Activated CD8-positive, alpha-beta memory T cell treated with anti-CD3 and anti-CD28 coated beads for 24 hours (primary cell): ENCODE data around the gene HMGA1.
"Not testable (repeated sequence)": the region's sequence is repeated elsewhere in the genome, so short reads cannot be mapped to it uniquely, and the experiment has no call there.

Experiments used
- DNase-seq: peaks from one replicate; pipeline ENCODE4 v3.0.0-alpha.2; 2020

Gene HMGA1

DNA sequence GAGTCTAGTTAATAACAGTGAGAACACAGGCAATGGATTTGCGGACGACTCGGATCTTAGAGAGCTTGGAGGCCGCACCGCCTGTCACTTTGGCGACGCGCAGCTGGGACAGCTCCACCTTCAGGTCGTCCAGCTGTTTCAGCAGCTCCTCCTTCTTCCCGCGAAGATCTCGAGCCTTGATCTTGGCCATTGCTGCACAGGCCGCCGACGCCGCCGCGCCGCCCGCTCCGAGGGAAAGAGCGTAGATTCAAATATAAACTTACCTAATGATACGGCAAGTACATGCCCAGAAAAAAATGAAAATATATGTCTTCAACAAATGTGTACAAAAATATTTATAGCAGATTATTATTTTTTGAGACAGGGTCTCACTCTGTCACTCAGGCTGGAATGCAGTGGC lies 26.8 kb downstream of the HMGA1 start:
- not testable (repeated sequence) for DNase-seq

DNA sequence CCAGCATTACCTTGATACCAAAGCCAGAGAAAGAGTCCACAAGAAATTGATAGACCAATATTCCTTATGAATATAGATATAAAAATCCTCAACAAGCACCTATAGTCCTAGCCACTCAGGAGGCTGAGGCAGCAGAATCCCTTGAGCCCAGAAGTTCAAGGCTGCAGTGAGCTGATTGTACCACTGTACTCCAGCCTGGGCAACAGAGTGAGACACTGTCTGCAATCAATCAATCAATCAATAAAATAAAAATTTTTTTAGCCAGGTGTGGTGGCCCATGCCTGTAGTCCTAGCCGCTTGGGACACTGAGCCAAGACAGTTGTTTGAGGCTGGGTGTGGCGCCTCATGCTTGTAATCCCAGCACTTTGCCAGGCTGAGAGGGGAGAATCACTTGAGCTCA lies 31.1 kb downstream of the HMGA1 start:
- DNase-seq = no peak

DNA sequence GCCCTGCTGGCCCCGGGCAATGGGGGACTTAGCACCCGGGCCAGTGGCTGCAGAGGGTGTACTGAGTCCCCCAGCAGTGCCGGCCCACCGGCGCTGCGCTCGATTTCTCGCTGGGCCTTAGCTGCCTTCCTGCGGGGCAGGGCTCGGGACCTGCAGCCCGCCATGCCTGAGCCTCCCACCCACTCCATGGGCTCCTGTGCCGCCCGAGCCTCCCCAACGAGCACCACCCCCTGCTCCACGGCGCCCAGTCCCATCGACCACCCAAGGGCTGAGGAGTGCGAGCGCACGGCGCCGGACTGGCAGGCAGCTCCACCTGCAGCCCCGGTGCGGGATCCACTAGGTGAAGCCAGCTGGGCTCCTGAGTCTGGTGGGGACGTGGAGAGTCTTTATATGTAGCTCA lies 32.5 kb downstream of the HMGA1 start:
- not testable (repeated sequence) for DNase-seq

DNA sequence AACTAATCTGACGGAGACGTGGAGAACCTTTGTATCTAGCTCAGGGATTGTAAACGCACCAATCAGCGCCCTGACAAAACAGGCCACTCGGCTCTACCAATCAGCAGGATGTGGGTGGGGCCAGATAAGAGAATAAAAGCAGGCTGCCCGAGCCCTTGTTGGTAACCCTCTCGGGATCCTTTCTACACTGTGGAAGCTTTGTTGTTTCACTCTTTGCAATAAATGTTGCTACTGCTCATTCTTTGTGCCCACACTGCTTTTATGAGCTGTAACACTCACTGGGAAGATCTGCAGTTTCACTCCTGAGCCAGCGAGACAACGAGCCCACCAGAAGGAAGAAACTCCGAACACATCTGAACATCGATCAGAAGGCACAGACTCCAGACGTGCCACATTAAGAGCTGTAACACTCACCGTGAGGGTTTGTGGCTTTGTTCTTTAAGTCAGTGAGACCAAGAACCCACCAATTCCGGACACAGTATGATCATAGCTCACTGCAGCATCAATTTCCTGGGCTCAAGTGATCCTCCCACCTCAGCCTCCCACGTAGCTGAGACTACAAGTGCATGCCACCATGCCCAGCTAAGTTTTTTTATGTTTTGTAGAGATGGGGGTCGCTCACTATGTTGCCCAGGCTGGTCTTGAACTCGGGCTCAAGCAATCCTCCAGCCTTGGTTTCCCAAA lies 33.1 kb downstream of the HMGA1 start:
- DNase-seq = not testable (repeated sequence)

DNA sequence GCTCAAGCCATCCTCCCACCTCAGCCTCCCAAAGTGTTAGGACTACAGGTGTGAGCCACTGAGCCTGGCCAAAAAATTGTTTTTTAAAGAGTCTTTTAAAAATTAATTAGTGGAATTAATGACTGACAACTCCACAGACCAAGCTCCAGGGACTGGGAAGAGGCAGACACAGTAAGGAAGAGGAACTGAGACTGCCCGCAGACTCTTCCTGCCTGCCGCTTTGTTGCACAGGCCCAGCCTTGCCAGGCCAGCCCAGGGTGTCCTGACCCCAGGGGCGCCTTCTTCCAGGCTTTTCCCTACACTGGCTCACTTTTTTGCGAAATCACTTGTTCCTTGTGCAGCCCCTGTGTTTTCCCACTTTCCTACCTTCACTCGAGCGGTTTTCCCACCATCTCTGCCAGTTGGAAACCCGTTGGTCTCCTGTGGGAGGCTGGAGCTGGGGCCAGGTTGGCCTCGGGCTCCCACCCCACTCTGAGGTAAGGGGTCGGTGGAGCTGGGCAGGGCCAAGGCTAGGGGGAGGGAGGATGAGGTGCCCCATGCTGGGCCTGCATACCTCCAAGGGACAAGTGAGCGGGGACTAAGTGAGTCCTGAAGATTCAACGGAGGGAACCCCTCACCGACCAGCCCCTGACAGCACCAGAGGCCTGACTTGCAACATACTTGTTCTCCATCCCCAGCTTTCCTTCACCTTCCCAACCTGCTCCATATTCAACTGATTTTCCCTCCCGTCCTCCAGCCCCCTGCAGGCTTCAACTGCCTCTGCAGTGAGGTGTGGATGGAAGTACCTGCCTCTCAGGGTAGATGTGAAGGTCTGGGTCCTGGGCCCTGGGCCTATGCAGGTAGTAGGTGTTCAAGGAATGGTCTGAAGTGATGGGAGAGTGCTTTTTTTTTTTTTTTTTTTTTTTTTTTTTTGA lies 35.6 kb downstream of the HMGA1 start:
- no peak for DNase-seq

DNA sequence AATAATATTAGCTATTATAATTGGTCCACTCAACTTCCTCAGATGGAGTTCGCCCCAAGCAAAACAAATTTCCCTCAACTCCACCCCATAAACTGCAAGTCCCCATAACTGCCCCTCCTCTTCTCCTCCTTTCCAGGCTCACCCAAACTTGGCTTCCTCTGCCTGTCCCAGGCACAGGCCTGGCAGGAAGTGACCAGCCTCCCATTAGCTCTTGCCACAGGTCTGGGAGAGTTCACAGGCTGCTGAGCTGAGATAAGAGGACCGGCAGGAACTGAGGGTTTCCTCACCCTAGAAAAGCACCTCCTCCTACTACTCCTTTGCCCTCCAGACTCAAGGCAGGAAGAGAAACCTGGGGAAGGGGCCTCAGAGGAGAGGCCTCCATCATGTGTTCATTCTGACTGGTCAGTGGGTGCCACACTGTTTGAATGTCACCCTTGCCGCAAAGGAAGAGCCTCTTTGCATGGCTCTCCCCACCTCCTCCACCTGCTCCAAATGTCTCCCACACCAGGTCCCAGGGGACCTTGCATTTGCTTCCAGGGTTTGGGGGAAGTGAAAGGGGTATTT lies 36.7 kb downstream of the HMGA1 start:
- DNase-seq = no peak

DNA sequence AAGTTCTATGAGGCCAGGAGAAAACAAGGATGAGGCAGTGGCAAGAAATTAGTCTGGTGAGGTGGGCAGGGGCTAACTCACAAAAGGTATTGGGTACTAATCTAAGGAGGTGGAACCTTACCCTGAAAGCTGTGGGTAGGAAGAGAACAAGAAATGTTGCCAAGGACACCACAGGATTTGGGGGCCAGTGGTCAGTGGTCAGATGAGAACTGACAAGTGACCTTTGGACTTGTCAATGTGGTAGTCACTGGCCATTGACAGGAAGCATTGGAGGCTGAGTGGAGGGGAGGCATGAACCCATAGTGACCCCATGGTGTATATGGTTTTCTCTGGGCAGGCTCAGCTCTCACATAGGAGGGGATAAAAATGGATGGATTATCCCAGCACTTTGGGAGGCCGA lies 37.5 kb downstream of the HMGA1 start:
- no peak for DNase-seq

DNA sequence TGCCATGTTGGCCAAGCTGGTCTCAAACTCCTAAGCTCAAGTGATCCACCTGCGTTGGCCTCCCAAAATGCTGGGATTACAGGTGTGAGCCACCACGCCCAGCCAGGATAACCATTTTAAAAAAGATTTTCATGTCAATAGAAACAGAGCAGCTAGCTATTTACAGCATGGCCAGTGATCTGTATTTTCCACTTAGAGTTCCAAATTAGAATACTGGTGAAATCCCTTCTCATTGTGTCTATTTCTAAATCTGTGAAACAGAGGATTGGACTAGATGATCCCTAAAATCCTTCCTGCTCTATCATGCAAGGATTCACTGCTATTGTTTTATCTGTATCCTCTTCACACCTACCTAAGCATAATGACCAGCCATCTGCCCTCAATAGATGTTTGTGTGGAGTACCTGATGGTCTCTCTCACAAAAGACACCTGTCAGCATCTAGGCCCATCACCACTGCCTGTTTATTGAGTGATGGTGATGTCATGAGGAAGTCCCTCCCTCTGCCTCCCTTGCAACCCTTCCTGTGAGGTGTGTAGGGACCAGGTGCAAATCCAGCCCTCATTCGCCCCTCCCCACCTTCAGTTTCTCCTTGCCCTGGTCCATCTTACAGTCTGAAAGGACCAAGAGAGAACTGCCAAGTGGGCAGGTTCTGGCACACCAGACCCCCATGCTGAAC lies 38.6 kb downstream of the HMGA1 start:
- DNase-seq = no peak

DNA sequence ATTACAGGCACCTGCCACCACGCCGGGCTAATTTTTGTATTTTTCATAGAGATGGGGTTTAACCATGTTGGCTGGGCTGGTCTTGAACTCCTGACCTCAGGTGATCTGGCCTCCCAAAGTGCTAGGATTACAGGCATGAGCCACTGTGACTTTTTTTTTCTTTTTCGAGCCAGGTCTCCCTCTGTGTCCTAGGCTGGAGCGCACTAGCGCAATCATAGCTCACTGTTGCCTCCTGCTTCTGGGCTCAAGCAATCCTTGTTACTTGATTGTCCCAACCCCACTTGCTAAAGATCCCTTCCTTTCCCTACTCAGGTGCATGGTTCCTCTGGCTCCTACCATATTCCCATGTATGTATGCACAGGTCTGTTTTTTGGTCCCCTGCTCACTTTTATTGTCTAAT lies 39.5 kb downstream of the HMGA1 start:
- no peak for DNase-seq

DNA sequence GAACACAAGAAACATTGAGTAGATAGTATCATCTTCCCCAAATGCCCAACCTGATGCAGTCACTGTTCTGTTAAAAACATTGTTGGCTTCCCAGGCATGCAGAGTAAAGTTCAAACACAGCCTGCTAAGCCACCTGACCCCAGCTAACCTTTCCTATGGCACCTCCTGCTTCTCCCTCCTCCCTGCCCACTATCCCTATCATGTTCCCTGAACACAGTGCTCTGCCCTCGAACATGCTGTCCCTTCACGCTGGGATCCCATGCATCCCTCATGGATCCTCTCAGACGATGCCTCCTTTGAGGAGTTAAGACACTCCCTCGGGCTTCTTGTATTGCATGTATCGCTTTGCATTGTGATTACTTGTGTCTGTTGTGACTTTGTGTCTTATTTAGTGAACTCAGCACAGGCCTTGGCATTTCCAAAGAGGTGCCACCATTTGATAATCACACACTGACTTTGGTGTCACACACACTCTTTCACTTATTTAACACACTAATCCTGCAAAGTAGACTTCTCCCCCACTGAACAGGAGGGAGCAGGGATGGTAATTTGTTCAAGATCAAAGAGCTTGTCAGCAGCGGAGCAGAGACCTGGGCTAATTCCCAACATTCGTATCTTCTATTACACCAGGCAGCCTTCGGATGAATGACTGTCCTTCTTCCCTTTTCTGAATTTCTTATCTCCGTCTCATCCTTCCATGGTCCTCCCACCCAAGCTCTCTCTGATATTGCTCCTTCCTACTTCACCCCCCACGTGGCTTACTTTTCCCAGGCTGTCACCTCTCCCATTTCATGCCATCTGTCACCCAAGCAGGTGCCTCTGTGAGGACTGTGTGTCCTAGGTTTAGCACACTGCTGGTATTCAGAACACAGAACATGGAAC lies 40.4 kb downstream of the HMGA1 start:
- no peak for DNase-seq

DNA sequence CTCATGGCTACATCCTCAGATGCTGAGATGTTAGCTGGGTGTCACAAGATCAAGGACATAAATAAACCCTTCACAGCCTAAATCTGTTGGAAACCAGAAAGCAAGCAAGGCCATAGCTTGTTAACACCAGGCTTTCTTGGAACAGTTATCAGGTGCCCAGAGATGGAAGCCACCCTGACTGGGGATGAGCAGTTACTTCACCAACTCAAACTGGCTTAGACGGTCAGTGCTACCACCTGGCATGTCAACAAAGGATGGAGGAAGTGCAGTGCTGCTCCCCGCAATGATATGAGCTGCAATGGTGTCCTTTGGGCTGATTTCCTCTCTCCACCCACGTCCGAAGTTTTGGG lies 41.1 kb downstream of the HMGA1 start:
- no peak for DNase-seq

DNA sequence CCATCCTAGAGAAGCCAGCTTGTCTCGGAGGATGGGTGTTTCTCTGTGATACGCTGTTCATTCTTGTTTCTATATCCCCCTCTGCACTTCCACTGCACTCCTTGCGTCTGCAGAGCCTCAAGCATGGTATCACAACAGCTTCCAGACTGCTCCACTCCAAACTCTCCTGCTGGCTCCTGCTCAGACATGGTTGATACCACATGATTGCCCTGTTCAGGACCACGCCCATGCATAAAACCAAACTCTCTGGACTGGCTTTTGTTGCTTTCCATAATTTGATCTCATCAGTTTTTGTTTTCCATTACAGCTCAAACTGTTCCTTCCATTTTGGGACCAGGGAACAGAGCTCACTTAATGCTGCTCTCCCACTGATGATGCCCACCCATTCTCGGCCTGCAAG lies 42.2 kb downstream of the HMGA1 start:
- no peak for DNase-seq

DNA sequence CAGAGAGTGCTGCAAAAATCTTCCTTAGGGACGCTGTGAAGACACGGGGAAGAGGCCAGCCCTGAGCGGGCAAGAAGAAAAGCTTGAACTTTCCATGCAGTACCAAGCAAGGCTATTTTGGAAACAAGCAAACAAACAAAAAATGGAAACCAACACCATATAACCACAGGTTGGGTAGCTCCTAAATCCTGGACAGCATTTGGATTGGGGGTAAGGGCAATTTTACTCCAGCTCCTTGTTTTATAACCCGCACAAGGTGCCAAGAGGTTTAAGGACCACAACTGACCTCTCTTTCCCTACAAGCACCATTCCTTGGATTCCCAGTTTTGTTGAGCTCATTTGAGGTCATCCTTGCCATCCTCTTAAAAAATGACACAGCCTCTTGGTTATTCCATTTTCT lies 43.5 kb downstream of the HMGA1 start:
- DNase-seq = no peak

DNA sequence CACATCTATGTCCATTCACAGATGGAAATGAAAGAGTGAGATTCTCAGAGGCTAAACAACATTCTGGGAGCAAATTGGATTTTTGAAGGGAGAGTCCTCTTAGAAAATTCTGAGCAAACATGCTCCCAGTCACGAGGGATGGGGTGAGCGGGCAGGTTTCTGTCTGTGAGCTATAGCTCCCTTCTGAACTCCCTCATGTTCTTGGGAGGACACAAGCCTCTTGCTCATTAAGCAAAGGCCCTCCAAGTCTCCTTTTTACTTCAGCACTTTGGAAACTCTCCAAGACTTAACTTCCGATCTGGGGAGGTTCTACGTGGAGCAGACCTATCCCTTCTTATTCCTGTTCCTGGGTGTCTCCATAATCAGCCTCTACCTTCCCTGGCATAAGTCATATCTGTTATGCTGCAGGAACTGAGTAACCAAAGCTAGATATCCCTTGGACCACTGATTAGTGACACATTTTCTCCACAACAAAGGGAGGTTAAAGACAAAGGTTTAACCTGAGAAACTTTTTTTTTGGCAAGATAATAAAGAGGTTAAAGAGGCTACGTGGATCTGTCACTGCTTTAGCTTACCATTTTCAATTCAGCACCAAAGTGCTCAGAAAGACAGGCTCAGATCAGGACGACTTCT lies 45.1 kb downstream of the HMGA1 start:
- no peak for DNase-seq

DNA sequence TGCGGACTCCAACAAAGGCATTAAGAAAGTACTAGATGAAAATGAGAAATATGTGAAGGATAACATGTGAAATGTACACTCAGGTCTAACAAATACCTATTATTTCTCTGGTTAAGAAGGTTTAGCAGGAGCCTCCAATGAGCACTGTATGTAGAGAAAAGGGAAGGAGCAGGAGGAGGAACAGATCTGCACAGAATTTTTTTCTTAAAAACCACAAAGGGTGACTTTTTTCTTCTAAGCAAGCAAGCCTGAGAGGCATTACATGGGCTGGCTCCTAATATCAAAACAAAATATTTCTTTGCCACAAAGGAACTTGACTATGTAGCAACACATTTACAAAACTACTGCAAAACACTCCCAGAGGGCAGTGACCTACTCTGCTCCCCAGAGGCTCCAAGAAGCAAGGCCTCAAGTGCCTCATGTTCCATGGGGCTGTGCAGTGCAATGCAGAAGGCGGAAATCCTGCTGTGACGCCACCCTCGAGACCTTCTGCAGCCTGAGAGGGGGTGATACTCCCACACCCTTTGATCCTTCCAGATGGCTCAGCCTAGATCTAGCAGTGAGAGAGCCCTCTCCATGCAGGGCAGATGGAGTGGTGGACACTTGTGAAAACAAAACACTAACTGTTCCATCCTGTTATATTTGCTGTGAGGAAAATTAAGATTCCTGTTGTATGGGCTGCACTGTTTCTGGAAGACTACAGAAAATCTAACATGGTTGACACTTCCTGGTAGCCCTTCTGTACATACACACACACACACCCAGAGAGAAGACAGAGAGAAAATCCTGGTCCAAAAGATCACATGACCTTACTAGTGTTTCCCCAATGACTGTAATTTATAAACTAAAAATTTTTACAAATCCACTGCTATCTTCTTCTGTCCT lies 48.1 kb downstream of the HMGA1 start:
- no peak for DNase-seq

DNA sequence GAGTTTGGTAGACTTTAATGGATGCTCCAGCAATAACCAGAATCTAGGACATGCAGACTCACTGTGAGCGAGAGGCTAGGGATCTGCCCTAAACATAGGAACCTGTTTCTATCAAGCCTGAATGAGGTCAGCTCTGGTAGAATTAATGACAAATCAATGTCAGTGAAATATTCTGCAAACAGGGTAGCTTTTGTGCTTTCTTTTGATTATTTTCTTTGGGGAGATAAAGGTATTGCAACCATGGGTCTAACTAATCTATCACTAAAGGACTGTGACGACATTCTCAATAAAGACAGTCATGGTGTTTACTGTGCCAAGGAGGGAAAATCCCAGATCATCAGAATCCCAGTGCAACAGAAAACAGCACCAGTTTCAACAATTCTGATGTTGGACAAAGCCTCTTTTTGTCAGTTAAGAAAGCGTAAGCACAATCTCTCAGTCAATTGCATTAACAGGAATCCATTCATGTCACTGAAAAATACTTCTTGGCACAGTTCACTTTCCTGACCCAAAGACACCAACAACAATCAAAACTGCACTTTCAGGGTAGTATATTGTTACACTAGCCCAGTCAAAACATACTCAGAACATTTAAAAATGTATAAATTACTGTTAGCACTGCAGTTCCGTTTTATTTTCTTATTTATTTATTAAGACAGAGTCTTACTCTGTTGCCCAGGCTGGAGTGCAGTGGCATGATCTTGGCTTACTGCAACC lies 48.9 kb downstream of the HMGA1 start:
- DNase-seq = no peak

DNA sequence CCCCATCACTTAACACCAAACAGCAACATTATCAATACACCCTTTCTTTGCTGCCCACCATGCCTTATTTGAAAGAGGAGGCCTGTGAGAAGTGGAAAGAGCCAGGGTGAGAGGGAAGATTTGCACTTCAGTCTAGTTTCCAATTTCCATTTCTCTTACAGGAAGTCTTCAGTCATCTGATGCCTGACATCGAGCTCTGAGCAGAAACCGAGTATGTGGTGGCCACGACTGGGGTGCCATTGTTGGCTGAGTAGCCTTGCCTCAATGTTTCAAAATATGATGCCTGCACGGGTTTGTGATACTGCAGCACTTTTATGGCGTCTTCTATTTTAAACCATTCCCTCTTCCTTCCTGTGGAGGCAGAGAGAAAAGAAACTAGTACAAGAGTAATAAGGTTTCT lies 51.9 kb downstream of the HMGA1 start:
- DNase-seq = no peak

DNA sequence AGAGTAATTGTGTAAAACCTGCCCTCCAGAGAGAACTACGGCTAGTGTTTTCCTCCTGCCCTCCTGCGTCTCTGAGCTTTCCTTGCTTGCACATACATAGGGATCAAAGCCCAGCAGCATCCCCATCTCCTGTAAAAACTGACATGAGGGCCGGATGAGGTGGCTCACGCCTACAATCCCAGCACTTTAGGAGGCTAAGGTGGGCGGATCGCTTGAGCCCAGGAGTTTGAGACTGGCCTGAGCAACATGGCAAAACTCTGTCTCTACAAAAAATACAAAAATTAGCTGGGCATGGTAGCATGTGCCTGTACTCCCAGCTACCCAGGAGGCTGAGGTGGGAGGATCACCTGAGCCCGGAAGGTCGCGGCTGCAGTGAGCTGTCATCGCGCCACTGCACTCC lies 52.5 kb downstream of the HMGA1 start:
- no peak for DNase-seq

DNA sequence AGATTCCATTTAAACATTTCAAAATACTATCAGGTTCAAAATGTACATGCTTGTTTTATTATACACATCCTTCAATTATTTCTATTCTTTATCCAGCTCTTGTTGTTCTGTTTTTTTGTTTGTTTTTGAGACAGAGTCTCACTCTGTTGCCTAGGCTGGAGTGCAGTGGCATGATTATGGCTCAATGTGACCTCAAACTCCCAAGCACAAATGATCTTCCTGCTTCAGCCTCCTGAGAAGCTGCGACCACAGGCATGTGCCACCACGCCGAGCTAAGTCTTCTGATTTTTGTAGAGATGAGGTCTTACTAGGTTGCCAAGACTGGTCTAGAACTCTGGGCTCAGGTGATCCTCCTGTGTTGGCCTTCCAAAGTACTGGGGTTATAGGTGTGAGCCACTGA lies 56.3 kb downstream of the HMGA1 start:
- DNase-seq = no peak

DNA sequence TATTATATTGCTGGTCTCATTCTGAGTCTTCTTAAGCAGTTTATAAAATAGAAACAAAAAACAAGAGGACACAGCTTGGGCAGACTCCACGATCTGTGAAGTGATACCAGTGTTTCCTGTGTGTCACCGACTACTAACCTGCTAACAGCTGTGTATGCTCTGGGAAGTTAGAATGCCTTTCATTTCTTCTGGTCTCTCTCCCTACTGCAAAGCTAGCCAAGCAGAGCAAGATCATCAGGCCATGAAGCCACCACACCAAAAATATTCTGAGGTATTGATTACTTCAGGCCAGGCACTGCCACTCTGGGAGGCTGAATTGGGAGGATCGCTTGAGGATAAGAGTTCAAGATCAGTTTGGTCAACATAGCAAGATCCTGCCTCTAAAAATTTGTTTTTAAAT lies 59.0 kb downstream of the HMGA1 start:
- no peak for DNase-seq
